HG03097 (cell line): Measurements from ENCODE around the gene EGLN3.

Experiments
- ATAC-seq: cut with Tn5 transposase; IDR thresholded peaks from one replicate; pipeline ENCODE4 v1.9.1; 2021; ENCODE audit not compliant: unreplicated experiment, low FRiP score

EGLN3 gene

GRCh38 chr14:33916663-33917565, 34.0 kb downstream of the EGLN3 start:
- no peak for ATAC-seq

- no peak for ATAC-seq
Observed at GRCh38 chr14:33915682-33916081, 35.2 kb downstream of the EGLN3 start.

GRCh38 chr14:33914676-33915516, 36.0 kb downstream of the EGLN3 start:
- ATAC-seq = no peak

- ATAC-seq = no peak
Observed at GRCh38 chr14:33911046-33911445, 39.8 kb downstream of the EGLN3 start.

GRCh38 chr14:33910435-33910834, 40.4 kb downstream of the EGLN3 start:
- no peak for ATAC-seq

GRCh38 chr14:33909380-33910084, 41.3 kb downstream of the EGLN3 start:
- no peak for ATAC-seq

GRCh38 chr14:33908540-33909223, 42.2 kb downstream of the EGLN3 start:
- no peak for ATAC-seq

GRCh38 chr14:33906968-33907367, 43.9 kb downstream of the EGLN3 start:
- ATAC-seq = no peak

- no peak for ATAC-seq
Observed at GRCh38 chr14:33904609-33905008, 46.3 kb downstream of the EGLN3 start.

- ATAC-seq = no peak
Observed at GRCh38 chr14:33903369-33903768, 47.5 kb downstream of the EGLN3 start.

GRCh38 chr14:33902363-33902762, 48.5 kb downstream of the EGLN3 start:
- no peak for ATAC-seq

- no peak for ATAC-seq
Observed at GRCh38 chr14:33901426-33902155, 49.3 kb downstream of the EGLN3 start.

- no peak for ATAC-seq
Observed at GRCh38 chr14:33900706-33901105, 50.2 kb downstream of the EGLN3 start.

- no peak for ATAC-seq
Observed at GRCh38 chr14:33899723-33900341, 51.0 kb downstream of the EGLN3 start.

- ATAC-seq = no peak
Observed at GRCh38 chr14:33897878-33898535, 52.9 kb downstream of the EGLN3 start.

- no peak for ATAC-seq
Observed at GRCh38 chr14:33897382-33897781, 53.5 kb downstream of the EGLN3 start.

- no peak for ATAC-seq
Observed at GRCh38 chr14:33894339-33894738, 56.5 kb downstream of the EGLN3 start.

- ATAC-seq = no peak
Observed at GRCh38 chr14:33891700-33892099, 59.2 kb downstream of the EGLN3 start.

- ATAC-seq = no peak
Observed at GRCh38 chr14:33884916-33885315, 66.0 kb downstream of the EGLN3 start.
